K562 (cell line): ENCODE measurements around the gene IARS2. TPM values are rescaled to one million over a fixed set of nuclear protein-coding genes. Genes with fewer than 3 reads are reported as not detected.

ENCODE experiments used
- HMGN3 ChIP-seq: IDR thresholded peaks from 2 replicates; pipeline ENCODE4 v1.6.1; 2011; ENCODE audit warnings: borderline replicate concordance, low read depth, mild to moderate bottlenecking, mixed read lengths, low read length; ENCODE audit not compliant: insufficient read length; ENCODE audit errors: extremely low read depth
- KDM1A ChIP-seq, 2 experiments: fragments of 450-650 bp; IDR thresholded peaks; 2 replicates each; pipeline ENCODE4 v1.6.1; 2016; ENCODE audit warnings: mild to moderate bottlenecking in 2 of 2
- NR4A1 ChIP-seq, 2 experiments: fragments of 250-450 bp in 1 of 2; fragments of 450-650 bp in 1 of 2; sonication (Bioruptor Pico) in 1 of 2; IDR thresholded peaks; 2 replicates each; pipeline versions ENCODE4 v1.4.0 to v1.6.1; 2016 to 2020; ENCODE audit warnings: mild to moderate bottlenecking in 2 of 2, missing compliant biosample characterization in 1 of 2, missing genetic modification characterization in 1 of 2, moderate library complexity in 1 of 2
- PCBP1 ChIP-seq: fragments of 200-400 bp; formaldehyde crosslinking; IDR thresholded peaks from 2 replicates; pipeline ENCODE4 v1.6.1; 2018; ENCODE audit warnings: mild to moderate bottlenecking, low read depth, low read length; ENCODE audit not compliant: poor library complexity, severe bottlenecking
- RBM15 ChIP-seq: fragments of 200-400 bp; formaldehyde crosslinking; IDR thresholded peaks from 2 replicates; pipeline ENCODE4 v1.6.1; 2018; ENCODE audit warnings: mild to moderate bottlenecking, low read length, moderate library complexity; ENCODE audit not compliant: insufficient read depth
- SIN3B ChIP-seq: fragments of 450-650 bp; IDR thresholded peaks from 2 replicates; pipeline ENCODE4 v1.6.1; 2017; ENCODE audit warnings: low read depth, mild to moderate bottlenecking, moderate library complexity
- ZNF12 ChIP-seq: sonication (generic); formaldehyde crosslinking; IDR thresholded peaks from 2 replicates; pipeline ENCODE4 v1.4.0; 2020; ENCODE audit warnings: mild to moderate bottlenecking, missing genetic modification reagents
- ZNF695 ChIP-seq: fragments of 450-650 bp; formaldehyde crosslinking; IDR thresholded peaks from 2 replicates; pipeline ENCODE4 v1.4.0; 2020; ENCODE audit warnings: mild to moderate bottlenecking, moderate library complexity
- ZZZ3 ChIP-seq: fragments of 450-650 bp; IDR thresholded peaks from 2 replicates; pipeline ENCODE4 v1.6.1; 2016; ENCODE audit warnings: antibody characterized with exemption, mild to moderate bottlenecking, moderate library complexity
- polyA plus RNA-seq, 8 experiments: library from polyadenylated mRNA; depleted of rRNA in 4 of 8; stranded (reverse) in 5 of 8; unstranded in 3 of 8; fragments of >200 nt; fragmentation: Nextera tagmentation in 2 of 8; fragmentation: Illumina TruSeq in 1 of 8; extraction: Ambion mirVana in 2 of 8; extraction: Trizol in 1 of 8; gene quantifications; 2 replicates each; pipeline versions ENCODE4 v1.2.1 to v1.2.3, GENCODE V29; 2011 to 2014; ENCODE audit warnings: inconsistent platforms in 1 of 8, missing spikeins in 1 of 8
- total RNA-seq, 7 experiments: library from RNA; depleted of rRNA in 6 of 7; stranded (reverse); fragments of >200 nt in 6 of 7; fragmentation: Illumina TruSeq in 2 of 7; extraction: Trizol in 2 of 7; gene quantifications; 2 replicates each; pipeline versions ENCODE4 v1.2.1 to v1.2.3, GENCODE V29; 2011 to 2021; ENCODE audit warnings: low replicate concordance in 1 of 7
- TF ChIP-seq, protein P1 (sequence below): fragments of 250-450 bp; sonication (Bioruptor Pico); IDR thresholded peaks from 2 replicates; pipeline ENCODE4 v1.9.0; 2021; ENCODE audit warnings: mild to moderate bottlenecking, inconsistent platforms
- TF ChIP-seq, protein P2 (sequence below): sonication (generic); formaldehyde crosslinking; IDR thresholded peaks from 2 replicates; pipeline ENCODE4 v1.8.0; 2022; ENCODE audit warnings: mild to moderate bottlenecking, missing genetic modification reagents, borderline replicate concordance
- TF ChIP-seq, protein P3 (sequence below), 2 experiments: fragments of 450-650 bp; IDR thresholded peaks; 2 replicates each; pipeline ENCODE4 v1.6.1; 2016; ENCODE audit warnings: mild to moderate bottlenecking in 2 of 2, borderline replicate concordance in 1 of 2, low read depth in 1 of 2, moderate library complexity in 1 of 2

IARS2 gene
- total and polyA plus RNA-seq, 9 of the 15 experiments (the other 6 are each of a cell fraction or from before 2014, with no cell fraction given) = 39.6 to 127 (median 93.8) TPM

DNA sequence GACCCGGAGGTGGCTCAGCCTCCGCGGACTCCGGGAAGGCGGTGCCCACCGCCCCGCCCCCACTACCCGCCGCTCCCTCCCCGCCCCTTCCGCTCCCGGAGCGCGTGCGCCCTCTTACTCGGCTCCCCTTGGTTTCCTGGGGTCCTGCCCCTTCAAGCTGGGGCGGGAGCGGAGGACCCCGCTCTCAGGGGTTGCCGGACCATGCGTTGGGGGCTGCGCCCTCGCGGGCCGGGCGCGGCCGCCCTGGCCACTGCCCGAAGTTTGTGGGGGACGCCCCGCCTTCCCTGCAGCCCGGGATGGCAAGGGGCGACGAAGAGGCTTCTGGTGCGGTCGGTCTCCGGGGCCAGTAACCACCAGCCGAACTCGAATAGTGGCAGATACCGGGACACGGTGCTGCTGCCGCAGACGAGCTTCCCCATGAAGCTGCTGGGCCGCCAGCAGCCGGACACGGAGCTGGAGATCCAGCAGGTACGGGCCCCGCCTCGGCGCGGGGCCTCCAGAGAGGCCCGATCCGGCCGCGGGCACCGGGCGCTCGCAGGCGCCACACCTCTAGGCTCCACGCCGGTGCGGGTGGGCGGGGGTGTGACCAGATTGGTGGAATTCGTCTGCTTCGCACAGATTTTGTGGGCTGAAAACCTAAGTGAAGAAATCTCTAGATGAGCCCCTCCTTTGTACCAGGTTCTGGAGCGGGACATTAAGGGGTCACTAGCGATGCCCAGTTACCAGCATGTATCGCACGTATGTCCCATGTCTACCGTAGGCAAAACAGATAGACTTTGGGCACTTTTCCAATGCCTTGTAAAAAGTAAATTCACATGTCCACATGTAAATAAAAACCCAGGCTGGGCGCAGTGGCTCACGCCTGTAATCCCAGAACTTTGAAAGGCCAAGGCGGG, at the start of gene IARS2 (continued):
- TF ChIP-seq, protein P1, sequence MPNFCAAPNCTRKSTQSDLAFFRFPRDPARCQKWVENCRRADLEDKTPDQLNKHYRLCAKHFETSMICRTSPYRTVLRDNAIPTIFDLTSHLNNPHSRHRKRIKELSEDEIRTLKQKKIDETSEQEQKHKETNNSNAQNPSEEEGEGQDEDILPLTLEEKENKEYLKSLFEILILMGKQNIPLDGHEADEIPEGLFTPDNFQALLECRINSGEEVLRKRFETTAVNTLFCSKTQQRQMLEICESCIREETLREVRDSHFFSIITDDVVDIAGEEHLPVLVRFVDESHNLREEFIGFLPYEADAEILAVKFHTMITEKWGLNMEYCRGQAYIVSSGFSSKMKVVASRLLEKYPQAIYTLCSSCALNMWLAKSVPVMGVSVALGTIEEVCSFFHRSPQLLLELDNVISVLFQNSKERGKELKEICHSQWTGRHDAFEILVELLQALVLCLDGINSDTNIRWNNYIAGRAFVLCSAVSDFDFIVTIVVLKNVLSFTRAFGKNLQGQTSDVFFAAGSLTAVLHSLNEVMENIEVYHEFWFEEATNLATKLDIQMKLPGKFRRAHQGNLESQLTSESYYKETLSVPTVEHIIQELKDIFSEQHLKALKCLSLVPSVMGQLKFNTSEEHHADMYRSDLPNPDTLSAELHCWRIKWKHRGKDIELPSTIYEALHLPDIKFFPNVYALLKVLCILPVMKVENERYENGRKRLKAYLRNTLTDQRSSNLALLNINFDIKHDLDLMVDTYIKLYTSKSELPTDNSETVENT (CRISPR knock-in tag) = peak; percentile 76; the same call in 1 of the 2 replicates
- TF ChIP-seq SIN3B (peak; percentile 44; the same call in 1 of the 2 replicates), NR4A1 (CRISPR knock-in tag; IDR thresholded peaks at IDR 0.05) (0 out of 2 replicates have a peak, but pooled peaks have one; percentile 13), NR4A1 (tag; IDR thresholded peaks at IDR 0.05) (no peak), ZNF12 (CRISPR knock-in tag) (peak; percentile 80; the same call in 1 of the 2 replicates), ZZZ3 (no peak), PCBP1 (peak; percentile 65), KDM1A (IDR thresholded peaks at IDR 0.05) (peak; percentile 82 to 84), ZNF695 (CRISPR knock-in tag) (no peak), HMGN3 (peak; percentile 78), RBM15 (0 out of 2 replicates have a peak, but pooled peaks have one; percentile 42)
- TF ChIP-seq, protein P2, sequence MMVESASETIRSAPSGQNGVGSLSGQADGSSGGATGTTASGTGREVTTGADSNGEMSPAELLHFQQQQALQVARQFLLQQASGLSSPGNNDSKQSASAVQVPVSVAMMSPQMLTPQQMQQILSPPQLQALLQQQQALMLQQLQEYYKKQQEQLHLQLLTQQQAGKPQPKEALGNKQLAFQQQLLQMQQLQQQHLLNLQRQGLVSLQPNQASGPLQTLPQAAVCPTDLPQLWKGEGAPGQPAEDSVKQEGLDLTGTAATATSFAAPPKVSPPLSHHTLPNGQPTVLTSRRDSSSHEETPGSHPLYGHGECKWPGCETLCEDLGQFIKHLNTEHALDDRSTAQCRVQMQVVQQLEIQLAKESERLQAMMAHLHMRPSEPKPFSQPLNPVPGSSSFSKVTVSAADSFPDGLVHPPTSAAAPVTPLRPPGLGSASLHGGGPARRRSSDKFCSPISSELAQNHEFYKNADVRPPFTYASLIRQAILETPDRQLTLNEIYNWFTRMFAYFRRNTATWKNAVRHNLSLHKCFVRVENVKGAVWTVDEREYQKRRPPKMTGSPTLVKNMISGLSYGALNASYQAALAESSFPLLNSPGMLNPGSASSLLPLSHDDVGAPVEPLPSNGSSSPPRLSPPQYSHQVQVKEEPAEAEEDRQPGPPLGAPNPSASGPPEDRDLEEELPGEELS (CRISPR knock-in tag) = peak; percentile 73; the same call in 1 of the 2 replicates
- TF ChIP-seq, protein P3, sequence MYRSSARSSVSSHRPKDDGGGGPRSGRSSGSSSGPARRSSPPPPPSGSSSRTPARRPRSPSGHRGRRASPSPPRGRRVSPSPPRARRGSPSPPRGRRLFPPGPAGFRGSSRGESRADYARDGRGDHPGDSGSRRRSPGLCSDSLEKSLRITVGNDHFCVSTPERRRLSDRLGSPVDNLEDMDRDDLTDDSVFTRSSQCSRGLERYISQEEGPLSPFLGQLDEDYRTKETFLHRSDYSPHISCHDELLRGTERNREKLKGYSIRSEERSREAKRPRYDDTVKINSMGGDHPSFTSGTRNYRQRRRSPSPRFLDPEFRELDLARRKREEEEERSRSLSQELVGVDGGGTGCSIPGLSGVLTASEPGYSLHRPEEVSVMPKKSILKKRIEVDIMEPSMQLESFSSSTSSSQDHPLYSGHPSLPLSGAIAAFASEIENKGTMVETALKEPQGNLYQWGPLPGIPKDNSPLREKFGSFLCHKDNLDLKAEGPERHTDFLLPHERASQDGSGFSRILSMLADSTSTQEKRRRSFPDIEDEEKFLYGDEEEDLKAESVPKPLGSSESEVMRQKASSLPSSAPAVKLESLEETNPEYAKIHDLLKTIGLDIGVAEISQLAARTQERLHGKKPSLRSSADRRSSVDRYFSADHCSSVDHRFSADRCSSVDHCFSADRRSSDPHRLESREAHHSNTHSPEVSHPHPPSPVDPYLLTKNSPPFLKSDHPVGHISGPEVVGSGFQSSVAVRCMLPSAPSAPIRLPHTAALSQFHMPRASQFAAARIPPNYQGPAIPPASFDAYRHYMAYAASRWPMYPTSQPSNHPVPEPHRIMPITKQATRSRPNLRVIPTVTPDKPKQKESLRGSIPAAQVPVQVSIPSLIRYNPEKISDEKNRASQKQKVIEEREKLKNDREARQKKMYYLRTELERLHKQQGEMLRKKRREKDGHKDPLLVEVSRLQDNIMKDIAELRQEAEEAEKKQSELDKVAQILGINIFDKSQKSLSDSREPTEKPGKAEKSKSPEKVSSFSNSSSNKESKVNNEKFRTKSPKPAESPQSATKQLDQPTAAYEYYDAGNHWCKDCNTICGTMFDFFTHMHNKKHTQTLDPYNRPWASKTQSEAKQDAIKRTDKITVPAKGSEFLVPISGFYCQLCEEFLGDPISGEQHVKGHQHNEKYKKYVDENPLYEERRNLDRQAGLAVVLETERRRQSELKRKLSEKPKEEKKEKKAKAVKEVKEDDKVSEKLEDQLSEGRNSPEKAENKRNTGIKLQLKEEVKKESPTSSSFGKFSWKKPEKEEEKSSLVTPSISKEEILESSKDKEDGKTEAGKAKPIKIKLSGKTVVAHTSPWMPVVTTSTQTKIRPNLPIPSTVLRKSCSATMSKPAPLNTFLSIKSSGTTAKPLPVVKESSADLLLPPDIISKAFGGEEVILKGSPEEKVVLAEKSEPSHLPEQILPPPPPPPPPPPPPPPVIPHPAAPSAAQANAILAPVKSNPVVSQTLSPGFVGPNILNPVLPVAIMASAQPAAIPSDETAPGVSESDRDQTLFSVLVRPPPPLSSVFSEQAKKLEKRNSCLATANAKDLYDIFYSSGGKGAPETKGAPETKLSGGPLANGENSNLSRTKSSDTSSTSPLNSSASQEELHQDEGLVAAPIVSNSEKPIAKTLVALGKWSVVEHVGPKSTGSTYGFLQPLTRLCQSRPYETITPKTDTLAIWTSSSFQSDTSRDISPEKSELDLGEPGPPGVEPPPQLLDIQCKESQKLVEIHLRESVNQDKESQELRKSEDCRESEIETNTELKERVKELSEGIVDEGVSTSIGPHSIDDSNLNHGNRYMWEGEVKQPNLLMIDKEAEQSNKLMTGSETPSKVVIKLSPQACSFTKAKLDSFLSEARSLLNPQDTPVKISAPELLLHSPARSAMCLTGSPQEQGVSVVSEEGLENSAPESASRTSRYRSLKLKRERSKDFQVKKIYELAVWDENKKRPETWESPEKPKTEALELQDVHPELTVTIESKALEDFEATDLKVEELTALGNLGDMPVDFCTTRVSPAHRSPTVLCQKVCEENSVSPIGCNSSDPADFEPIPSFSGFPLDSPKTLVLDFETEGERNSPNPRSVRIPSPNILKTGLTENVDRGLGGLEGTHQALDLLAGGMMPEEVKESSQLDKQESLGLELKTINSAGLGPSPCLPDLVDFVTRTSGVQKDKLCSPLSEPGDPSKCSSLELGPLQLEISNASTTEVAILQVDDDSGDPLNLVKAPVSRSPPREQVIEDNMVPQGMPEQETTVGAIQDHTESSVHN (IDR thresholded peaks at IDR 0.05; ENCODE audit: borderline replicate concordance in 1 of 2, low read depth in 1 of 2) = no peak
